Measurements from ENCODE around the gene LDB2.

DNA sequence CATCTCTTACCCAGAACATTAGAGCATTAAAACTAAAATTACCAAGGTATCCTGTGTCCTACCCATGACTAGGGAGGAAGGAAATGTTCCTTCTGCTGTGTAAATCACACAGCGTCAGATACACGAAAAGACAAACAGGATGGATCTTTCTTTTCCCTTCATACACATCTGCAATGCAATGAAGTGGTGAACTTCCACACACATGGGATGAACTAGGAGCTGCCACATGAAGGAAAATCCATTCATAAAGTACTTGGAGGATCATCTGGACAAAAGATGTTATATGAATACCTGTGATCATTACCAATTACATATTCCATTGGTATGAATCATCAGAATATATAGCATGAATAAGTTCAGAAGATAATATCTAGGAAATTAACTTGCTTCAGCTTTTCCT lies 46.2 kb downstream of the LDB2 start:
- TF ChIP-seq POLR2A (IDR thresholded peaks at IDR 0.05): no peak
- TF ChIP-seq, protein P1, sequence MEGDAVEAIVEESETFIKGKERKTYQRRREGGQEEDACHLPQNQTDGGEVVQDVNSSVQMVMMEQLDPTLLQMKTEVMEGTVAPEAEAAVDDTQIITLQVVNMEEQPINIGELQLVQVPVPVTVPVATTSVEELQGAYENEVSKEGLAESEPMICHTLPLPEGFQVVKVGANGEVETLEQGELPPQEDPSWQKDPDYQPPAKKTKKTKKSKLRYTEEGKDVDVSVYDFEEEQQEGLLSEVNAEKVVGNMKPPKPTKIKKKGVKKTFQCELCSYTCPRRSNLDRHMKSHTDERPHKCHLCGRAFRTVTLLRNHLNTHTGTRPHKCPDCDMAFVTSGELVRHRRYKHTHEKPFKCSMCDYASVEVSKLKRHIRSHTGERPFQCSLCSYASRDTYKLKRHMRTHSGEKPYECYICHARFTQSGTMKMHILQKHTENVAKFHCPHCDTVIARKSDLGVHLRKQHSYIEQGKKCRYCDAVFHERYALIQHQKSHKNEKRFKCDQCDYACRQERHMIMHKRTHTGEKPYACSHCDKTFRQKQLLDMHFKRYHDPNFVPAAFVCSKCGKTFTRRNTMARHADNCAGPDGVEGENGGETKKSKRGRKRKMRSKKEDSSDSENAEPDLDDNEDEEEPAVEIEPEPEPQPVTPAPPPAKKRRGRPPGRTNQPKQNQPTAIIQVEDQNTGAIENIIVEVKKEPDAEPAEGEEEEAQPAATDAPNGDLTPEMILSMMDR (IDR thresholded peaks at IDR 0.05): no peak
